ENCODE results near the gene EDIL3. TPM values are rescaled to one million over a fixed set of nuclear protein-coding genes. Genes with fewer than 3 reads are reported as not detected.

Gene EDIL3
- total and polyA plus RNA-seq, 2 donors (not counting 3 experiments of a cell fraction or from before 2014, with no cell fraction given), result 9.1 to 28.8 TPM

- intact Hi-C loops (cut with micrococcal nuclease) (no loop called here), dilution Hi-C loops (cut with MboI; ENCODE audit: extremely low pct_ligation_motif_present, low sequenced_read_pairs) (no loop called here)
- Histone ChIP-seq H3K9ac (replicated peaks; ENCODE audit: extremely low read depth, insufficient read depth, low read length) (no peak overlapping the region), H3K4me2 (ENCODE audit: insufficient read depth, low read length) (no peak overlapping the region), H4K20me1 (replicated peaks; ENCODE audit: control insufficient read depth, extremely low read depth, insufficient read depth, low read length) (no peaks in the 10 kb centered on the region), H2AFZ (ENCODE audit: low read depth, low read length) (no peak overlapping the region), H3K4me1 (ENCODE audit: control insufficient read depth, extremely low read depth, insufficient read depth, low read length) (peaks cover 20% of the 10 kb centered on the region), H3K9me1 (replicated peaks; ENCODE audit: control insufficient read depth, extremely low read depth, insufficient read depth, low read length) (no peaks in the 10 kb centered on the region), H3K36me3 (ENCODE audit: control insufficient read depth in 2 of 2, extremely low read depth in 1 of 2, insufficient read depth in 2 of 2, low read length in 2 of 2) (no peaks in the 10 kb centered on the region), H3K27me3 (ENCODE audit: control insufficient read depth in 2 of 2, insufficient read depth in 2 of 2, low read length in 2 of 2) (no peaks in the 10 kb centered on the region), H3K27ac (ENCODE audit: insufficient read depth, low read depth, low read length) (no peak overlapping the region), H3K79me2 (ENCODE audit: control insufficient read depth, insufficient read depth, low read length) (no peaks in the 10 kb centered on the region), H3K9me3 (replicated peaks; ENCODE audit: control insufficient read depth, insufficient read depth, low read length) (no peaks in the 10 kb centered on the region), H3K4me3 (replicated peaks in 1 of 3; ENCODE audit: insufficient read depth in 1 of 3, low read depth in 1 of 3, low read length in 3 of 3) (no peak overlapping the region)
- ChIA-PET POLR2A (no interaction called here), CTCF (interaction anchor here (0.8 to 1.5 kb wide), 2 partner anchors 10 to 11 kb away, joined by 3 to 5 read pairs; no protein-coding TSS in a partner anchor)
- TF ChIP-seq GATA2 (IDR thresholded peaks at IDR 0.05; ENCODE audit: insufficient read depth, insufficient read length, low read depth, low read length), result no peak
- no peak for TF ChIP-seq POLR2AphosphoS5 (IDR thresholded peaks at IDR 0.05; ENCODE audit: insufficient read depth, low read depth, low read length)
- no peak for TF ChIP-seq FOS (IDR thresholded peaks at IDR 0.05; ENCODE audit: borderline replicate concordance, insufficient read depth, low read length)
- TF ChIP-seq POLR2A (IDR thresholded peaks at IDR 0.05; ENCODE audit: low read depth, low read length), result no peak
- TF ChIP-seq CTCF (IDR thresholded peaks at IDR 0.05; ENCODE audit: extremely low read depth in 1 of 2, insufficient read depth in 1 of 2, low read depth in 1 of 2, low read length in 2 of 2), result no peak
- TF ChIP-seq EZH2 (IDR thresholded peaks at IDR 0.05; ENCODE audit: borderline replicate concordance, low read depth, low read length, severe bottlenecking), result no peak
- TF ChIP-seq MAX (IDR thresholded peaks at IDR 0.05; ENCODE audit: insufficient read depth, insufficient read length), result no peak
- no peak for TF ChIP-seq JUN (IDR thresholded peaks at IDR 0.05; ENCODE audit: borderline replicate concordance, insufficient read depth, insufficient read length, low read depth)
- no peak for TF ChIP-seq MYC (IDR thresholded peaks at IDR 0.05; ENCODE audit: low read depth, low read length)
- FAIRE-seq (no peak), DNase-seq (ENCODE audit: low read depth, low spot score) (no peak)
- no TSS peak for BruUV-seq (replicated peaks)
Measured at GRCh38 chr5:84285641-84286637, 98.7 kb downstream of the EDIL3 start.
